IMR-90 (cell line): Measurements from ENCODE around the gene DGKZ. TPM values are rescaled to one million over a fixed set of nuclear protein-coding genes. Genes with fewer than 3 reads are reported as not detected.
A peak's percentile ranks its signal among the peaks of the same experiment; 100 is the strongest.

Experiments used
- ATAC-seq: fragments of 200-7000 bp; cut with Tn5 transposase; 2 replicates; pipeline ENCODE4 v1.9.1; 2020; ENCODE audit warnings: low read depth, mild to moderate bottlenecking, moderate library complexity
- BruUV-seq: library from RNA; stranded (reverse); fragments of 400-500 nt; replicated peaks from 2 replicates; lab custom pipeline; 2021; lab: Mats Ljungman, UMichigan
- CTCF ChIA-PET: fragments of 300-600 bp; formaldehyde crosslinking; extraction: SDS; loops from one replicate; lab custom pipeline; 2021; ENCODE audit warnings: antibody characterized with exemption; lab: Yijun Ruan, JAX
- POLR2A ChIA-PET: fragments of 300-600 bp; sonication (Branson Sonifier 250); formaldehyde crosslinking; loops from one replicate; lab custom pipeline; 2022; ENCODE audit warnings: antibody characterized with exemption; ENCODE audit not compliant: unreplicated experiment; lab: Charles Lee
- DNase-seq: peaks from one replicate; pipeline ENCODE4 v3.0.0; 2013
- H2AFZ ChIP-seq: replicated peaks from 2 replicates; pipeline ENCODE3; 2013; ENCODE audit warnings: low read length, mild to moderate bottlenecking; ENCODE audit not compliant: poor library complexity
- H2AK5ac ChIP-seq: 2 replicates; pipeline ENCODE4 v1.6.1; 2013; ENCODE audit warnings: low read depth, low read length, inconsistent platforms
- H2AK9ac ChIP-seq: replicated peaks from 2 replicates; pipeline ENCODE3; 2013; ENCODE audit warnings: mild to moderate bottlenecking, low read depth, low read length, moderate library complexity; ENCODE audit not compliant: poor library complexity
- H2BK120ac ChIP-seq: 2 replicates; pipeline ENCODE4 v1.6.1; 2013; ENCODE audit warnings: low read depth, low read length, inconsistent platforms
- H2BK15ac ChIP-seq: 3 replicates; pipeline ENCODE4 v1.6.1; 2013; ENCODE audit warnings: low read depth, low read length, inconsistent platforms
- H2BK20ac ChIP-seq: 2 replicates; pipeline ENCODE4 v1.6.1; 2013; ENCODE audit warnings: low read depth, mild to moderate bottlenecking, inconsistent platforms, low read length, moderate library complexity
- H2BK5ac ChIP-seq: 2 replicates; pipeline ENCODE4 v1.6.1; 2013; ENCODE audit warnings: mild to moderate bottlenecking, low read depth, low read length, inconsistent platforms; ENCODE audit not compliant: poor library complexity, severe bottlenecking
- H3K14ac ChIP-seq: replicated peaks from 2 replicates; pipeline ENCODE4 v1.6.1; 2013; ENCODE audit warnings: low read depth, low read length, inconsistent platforms
- H3K18ac ChIP-seq: 2 replicates; pipeline ENCODE4 v1.6.1; 2013; ENCODE audit warnings: low read depth, low read length, control low read depth
- H3K23ac ChIP-seq: 2 replicates; pipeline ENCODE4 v1.6.1; 2013; ENCODE audit warnings: low read depth, low read length, inconsistent platforms
- H3K27ac ChIP-seq: 2 replicates; pipeline ENCODE4 v1.5.1; 2013; ENCODE audit warnings: mild to moderate bottlenecking, control low read depth, low read length; ENCODE audit not compliant: insufficient read depth
- H3K27me3 ChIP-seq: 2 replicates; pipeline ENCODE4 v1.6.1; 2013; ENCODE audit warnings: low read length; ENCODE audit not compliant: control insufficient read depth, insufficient read depth
- H3K36me3 ChIP-seq: 2 replicates; pipeline ENCODE4 v1.6.1; 2013; ENCODE audit warnings: low read length, mixed read lengths; ENCODE audit not compliant: control insufficient read depth, insufficient read depth
- H3K4ac ChIP-seq: 2 replicates; pipeline ENCODE4 v1.6.1; 2013; ENCODE audit warnings: low read depth, low read length, inconsistent platforms
- H3K4me1 ChIP-seq: 2 replicates; pipeline ENCODE4 v1.6.1; 2013; ENCODE audit warnings: low read length, mixed read lengths; ENCODE audit not compliant: control insufficient read depth, insufficient read depth
- H3K4me2 ChIP-seq: 2 replicates; pipeline ENCODE4 v1.6.1; 2013; ENCODE audit warnings: low read depth, mild to moderate bottlenecking, control low read depth, low read length, moderate library complexity
- H3K4me3 ChIP-seq: 2 replicates; pipeline ENCODE4 v1.5.1; 2013; ENCODE audit warnings: low read depth, mild to moderate bottlenecking, control low read depth, low read length, moderate library complexity; ENCODE audit not compliant: insufficient read depth
- H3K56ac ChIP-seq: 2 replicates; pipeline ENCODE4 v1.6.1; 2013; ENCODE audit warnings: low read length, inconsistent platforms; ENCODE audit not compliant: insufficient read depth; ENCODE audit errors: extremely low read depth
- H3K79me1 ChIP-seq, 2 experiments: 2 replicates each; pipeline ENCODE4 v1.6.1; 2013; ENCODE audit warnings: low read length in 2 of 2, inconsistent platforms in 1 of 2, low read depth in 1 of 2
- H3K9ac ChIP-seq: 2 replicates; pipeline ENCODE4 v1.6.1; 2013; ENCODE audit warnings: low read depth, low read length, control low read depth
- H3K9me1 ChIP-seq: 2 replicates; pipeline ENCODE4 v1.6.1; 2013; ENCODE audit warnings: low read length, inconsistent platforms; ENCODE audit not compliant: insufficient read depth
- H3K9me3 ChIP-seq: 2 replicates; pipeline ENCODE4 v1.6.1; 2013; ENCODE audit warnings: low read length; ENCODE audit not compliant: control insufficient read depth, insufficient read depth
- H4K20me1 ChIP-seq: 2 replicates; pipeline ENCODE4 v1.6.1; 2013; ENCODE audit warnings: low read length, inconsistent platforms; ENCODE audit not compliant: insufficient read depth
- H4K5ac ChIP-seq: 2 replicates; pipeline ENCODE4 v1.6.1; 2013; ENCODE audit warnings: mild to moderate bottlenecking, low read depth, low read length, control low read depth
- H4K8ac ChIP-seq, 2 experiments: 2 replicates each; pipeline ENCODE4 v1.6.1; 2013; ENCODE audit warnings: low read depth in 2 of 2, low read length in 2 of 2, control low read depth in 1 of 2, inconsistent platforms in 1 of 2
- H4K91ac ChIP-seq: 2 replicates; pipeline ENCODE4 v1.6.1; 2013; ENCODE audit warnings: low read depth, low read length, inconsistent platforms; ENCODE audit not compliant: insufficient read depth
- BHLHE40 ChIP-seq: fragments of 150-350 bp; IDR thresholded peaks from 2 replicates; pipeline ENCODE4 v1.6.1; 2016; ENCODE audit warnings: mild to moderate bottlenecking, low read depth, low read length
- CEBPB ChIP-seq: IDR thresholded peaks from 2 replicates; pipeline ENCODE4 v1.6.1; 2012; ENCODE audit warnings: low read depth, low read length, improper control_type of control experiment
- CHD1 ChIP-seq: IDR thresholded peaks from 2 replicates; pipeline ENCODE4 v1.6.1; 2012; ENCODE audit warnings: low read depth, low read length, improper control_type of control experiment
- CTCF ChIP-seq: conservative IDR thresholded peaks from 2 replicates; pipeline ENCODE4 v1.5.1; 2012; ENCODE audit warnings: mild to moderate bottlenecking, low read depth, low read length, improper control_type of control experiment
- ELK1 ChIP-seq: fragments of 150-350 bp; IDR thresholded peaks from 2 replicates; pipeline ENCODE4 v1.6.1; 2016; ENCODE audit warnings: low read depth, mild to moderate bottlenecking, low read length, moderate library complexity, borderline replicate concordance
- FOS ChIP-seq: fragments of 150-350 bp; IDR thresholded peaks from 2 replicates; pipeline ENCODE4 v1.6.1; 2016; ENCODE audit warnings: low read depth, low read length
- MAFK ChIP-seq: IDR thresholded peaks from 2 replicates; pipeline ENCODE4 v1.6.1; 2012; ENCODE audit warnings: low read depth, low read length, improper control_type of control experiment
- MAZ ChIP-seq: IDR thresholded peaks from 2 replicates; pipeline ENCODE4 v1.6.1; 2012; ENCODE audit warnings: low read depth, mild to moderate bottlenecking, low read length, improper control_type of control experiment, moderate library complexity, borderline replicate concordance
- MXI1 ChIP-seq: IDR thresholded peaks from 2 replicates; pipeline ENCODE4 v1.6.1; 2012; ENCODE audit warnings: low read depth, mild to moderate bottlenecking, low read length, moderate library complexity, borderline replicate concordance
- NFE2L2 ChIP-seq: fragments of 150-350 bp; IDR thresholded peaks from 2 replicates; pipeline ENCODE4 v1.6.1; 2016; ENCODE audit warnings: low read depth, mild to moderate bottlenecking, low read length
- POLR2A ChIP-seq: IDR thresholded peaks from 2 replicates; pipeline ENCODE4 v1.6.1; 2012; ENCODE audit warnings: mild to moderate bottlenecking, low read depth, low read length
- RAD21 ChIP-seq: IDR thresholded peaks from 2 replicates; pipeline ENCODE4 v1.6.1; 2012; ENCODE audit warnings: low read length, improper control_type of control experiment
- RCOR1 ChIP-seq: IDR thresholded peaks from 2 replicates; pipeline ENCODE4 v1.6.1; 2012; ENCODE audit warnings: mild to moderate bottlenecking, low read length, improper control_type of control experiment; ENCODE audit not compliant: insufficient replicate concordance
- RFX5 ChIP-seq: IDR thresholded peaks from 2 replicates; pipeline ENCODE4 v1.8.0; 2012; ENCODE audit warnings: low read depth, mild to moderate bottlenecking, low read length, moderate library complexity
- USF2 ChIP-seq: fragments of 150-350 bp; IDR thresholded peaks from 2 replicates; pipeline ENCODE4 v1.6.1; 2017; ENCODE audit warnings: mild to moderate bottlenecking, antibody characterized with exemption, low read length, low read depth
- WGBS, 2 experiments: methylation state at CpG; one replicate each; pipeline versions ENCODE4 v1.1.5 to v1.1.7; 2013; ENCODE audit warnings: missing lambda C conversion rate in 2 of 2; ENCODE audit not compliant: insufficient read length in 1 of 2; ENCODE audit errors: extremely low coverage in 2 of 2; 5-methylcytosine and 5-hydroxymethylcytosine counted together
- dilution Hi-C: fragments of 300-500 bp; cut with HindIII; formaldehyde crosslinking; loops from one replicate; pipeline ENCODE4 v1.14.3; 2018; ENCODE audit warnings: low sequenced_read_pairs; ENCODE audit not compliant: unreplicated experiment
- in situ Hi-C: fragments of 300-500 bp; cut with MboI; formaldehyde crosslinking; loops from 3 replicates; pipeline ENCODE4 v1.14.3; 2019; ENCODE audit warnings: low sequenced_read_pairs, inconsistent platforms, mixed read lengths
- intact Hi-C: fragments of 100-400 bp; cut with micrococcal nuclease; formaldehyde crosslinking; loops from 2 replicates; pipeline ENCODE4 v1.10.0; 2022
- polyA plus RNA-seq, 3 experiments: library from polyadenylated mRNA; depleted of rRNA; stranded (reverse); fragments of >200 nt; gene quantifications; 2 replicates each; pipeline ENCODE4 v1.2.3, GENCODE V29; 2012; ENCODE audit warnings: low replicate concordance in 1 of 3
- total RNA-seq: library from RNA; depleted of rRNA; stranded (reverse); fragments of >200 nt; gene quantifications from 2 replicates; pipeline ENCODE4 v1.2.3, GENCODE V29; 2012

Gene DGKZ
- total and polyA plus RNA-seq, 2 of the 4 experiments (the other 2 are of a cell fraction), result 46.8 to 62.0 TPM

DNA sequence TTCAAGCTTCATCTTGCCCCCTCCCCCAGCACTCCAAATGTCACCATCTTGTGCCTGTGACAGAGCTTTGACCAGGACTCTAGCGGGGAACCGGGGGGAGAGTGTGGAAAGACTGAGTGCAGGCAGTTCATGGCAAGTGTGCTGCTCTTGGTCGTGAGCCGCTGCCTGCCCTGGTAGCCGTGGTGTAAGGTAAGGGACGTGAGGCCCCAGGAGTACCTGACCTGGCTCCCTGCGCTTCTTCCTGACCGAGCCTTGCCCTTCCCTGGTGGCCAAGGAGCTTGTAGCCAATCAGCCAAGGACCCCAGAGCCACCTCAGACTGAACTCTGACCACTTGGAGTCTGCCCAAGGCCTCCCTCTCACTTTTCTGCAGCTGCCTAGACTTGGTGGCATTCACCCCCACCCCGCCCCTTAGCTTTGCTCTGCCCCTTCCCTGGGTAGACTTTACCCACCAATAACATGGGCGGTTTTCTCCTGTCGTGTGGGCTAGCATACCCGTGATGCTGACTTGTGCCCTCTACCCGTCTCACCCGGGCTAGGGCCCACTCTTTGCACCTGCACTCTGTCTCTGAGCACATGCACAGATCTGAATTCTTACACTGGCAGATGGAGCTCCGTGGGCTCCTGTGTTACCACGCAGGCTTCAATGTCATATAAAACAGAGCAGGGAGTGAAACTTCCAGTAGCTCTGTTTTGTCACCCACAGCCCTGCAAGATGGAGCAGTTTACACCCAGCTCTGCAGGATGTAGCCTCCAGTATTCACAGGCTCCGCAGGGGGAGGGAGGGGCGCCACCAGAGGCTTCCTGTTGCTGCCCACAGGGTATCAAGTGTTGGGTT lies 1.5 kb downstream of the DGKZ start:
- no TSS peak for BruUV-seq
- Histone ChIP-seq H3K27ac (no peak overlapping the region), H3K9me3 (no peaks in the 10 kb centered on the region), H3K56ac (no peak overlapping the region), H3K4me1 (peaks cover 17% of the 10 kb centered on the region), H4K8ac (no peak overlapping the region), H2BK20ac (no peak overlapping the region), H2AFZ (peak overlapping the region; percentile 59), H4K5ac (no peak overlapping the region), H3K4me3 (peak overlapping the region; percentile 98), H3K4ac (peak overlapping the region; percentile 78; the same call in 1 of the 2 replicates), H3K4me2 (peak overlapping the region; percentile 99), H3K79me1 (peaks cover 21 to 64% of the 10 kb centered on the region in 2 experiments), H2AK9ac (peak overlapping the region; percentile 98), H4K91ac (no peak overlapping the region), H2BK5ac (no peak overlapping the region), H2AK5ac (peak overlapping the region; percentile 83), H3K18ac (no peak overlapping the region), H3K9me1 (peaks cover 7% of the 10 kb centered on the region), H3K36me3 (no peaks in the 10 kb centered on the region), H2BK120ac (no peak overlapping the region), H3K23ac (peak overlapping the region; percentile 96), H4K20me1 (peaks cover 29% of the 10 kb centered on the region), H2BK15ac (no peak overlapping the region), H3K27me3 (no peaks in the 10 kb centered on the region), H3K9ac (peak overlapping the region; percentile 81; the same call in 1 of the 2 replicates), H3K14ac (peak overlapping the region; percentile 91; the same call in 1 of the 2 replicates)
- POLR2A ChIA-PET, result no interaction called here
- WGBS, 2 experiments, result 76% methylated on average over 7 of the region's 18 CpGs; no CpG with 5 or more reads in 1 of the 2 experiments
- dilution Hi-C loops (no loop called here), intact Hi-C loops (loop anchor here (1.0 kb wide), 1 partner anchor 32 kb away; no protein-coding TSS in a partner anchor), in situ Hi-C loops (no loop called here)
- CTCF ChIA-PET, result no interaction called here
- ATAC-seq (no peak), DNase-seq (no peak)
- TF ChIP-seq CHD1 (no peak), CEBPB (no peak), MAZ (no peak), RFX5 (no peak), POLR2A (no peak), FOS (no peak), ELK1 (no peak), NFE2L2 (no peak), USF2 (no peak), MAFK (no peak), MXI1 (no peak), RCOR1 (no peak), BHLHE40 (no peak), CTCF (no peak), RAD21 (no peak)
